MG63 (cell line): ENCODE results near the gene EFNA5. TPM values are rescaled to one million over a fixed set of nuclear protein-coding genes. Genes with fewer than 3 reads are reported as not detected.

Experiments used
- DNase-seq: peaks from one replicate; pipeline ENCODE4 v3.0.0-alpha.2; 2020
- H3K27me3 ChIP-seq: fragments of 250-450 bp; sonication (Bioruptor Pico); 2 replicates; pipeline ENCODE4 v1.5.1; 2020; ENCODE audit warnings: mild to moderate bottlenecking, moderate library complexity
- H3K36me3 ChIP-seq: fragments of 250-450 bp; sonication (Bioruptor Pico); 2 replicates; pipeline ENCODE4 v1.5.1; 2020; ENCODE audit warnings: mild to moderate bottlenecking, moderate library complexity
- H3K4me3 ChIP-seq: fragments of 250-450 bp; sonication (Bioruptor Pico); 2 replicates; pipeline ENCODE4 v1.5.1; 2020; ENCODE audit warnings: mild to moderate bottlenecking, moderate library complexity
- H3K9me3 ChIP-seq: fragments of 250-450 bp; sonication (Bioruptor Pico); 2 replicates; pipeline ENCODE4 v1.5.1; 2020; ENCODE audit warnings: mild to moderate bottlenecking, moderate library complexity
- total RNA-seq: library from RNA; depleted of rRNA; stranded (reverse); fragments of >200 nt; shearing (Covaris generic); gene quantifications from 2 replicates; pipeline ENCODE4 v1.2.3, GENCODE V29; 2014; ENCODE audit warnings: low replicate concordance

EFNA5 gene
- total RNA-seq, 1 experiment from 2014 or later = 0.56 TPM

GRCh38 chr5:107676702-107677101 lies 6.0 kb upstream of the EFNA5 start:
- Histone ChIP-seq H3K4me3 (no peak overlapping the region), H3K9me3 (no peaks in the 10 kb centered on the region), H3K27me3 (no peaks in the 10 kb centered on the region), H3K36me3 (no peaks in the 10 kb centered on the region)
- DNase-seq = no peak

GRCh38 chr5:107675201-107675600 lies 4.5 kb upstream of the EFNA5 start:
- no peak for DNase-seq
- no peaks in the 10 kb centered on the region for H3K9me3 ChIP-seq
- no peak overlapping the region for H3K4me3 ChIP-seq
- H3K36me3 ChIP-seq = no peaks in the 10 kb centered on the region
- H3K27me3 ChIP-seq = no peaks in the 10 kb centered on the region

GRCh38 chr5:107674655-107675054 lies 3.9 kb upstream of the EFNA5 start:
- Histone ChIP-seq H3K9me3 (no peaks in the 10 kb centered on the region), H3K27me3 (peaks cover under 1% of the 10 kb centered on the region; the same call in 1 of the 2 replicates), H3K4me3 (no peak overlapping the region), H3K36me3 (no peaks in the 10 kb centered on the region)
- no peak for DNase-seq

- H3K4me3 ChIP-seq = peak overlapping the region; percentile 59
- DNase-seq = peak; percentile 89
These were observed 2.8 kb upstream of the EFNA5 start for GRCh38 chr5:107673368-107674136.

GRCh38 chr5:107673039-107673367 lies 2.3 kb upstream of the EFNA5 start:
- no peak for DNase-seq
- Histone ChIP-seq H3K4me3 (peak overlapping the region; percentile 59), H3K36me3 (no peaks in the 10 kb centered on the region), H3K27me3 (peaks cover 15% of the 10 kb centered on the region), H3K9me3 (no peaks in the 10 kb centered on the region)

More at GRCh38 chr5:107673368-107674136, 2.8 kb upstream of the EFNA5 start:
- H3K36me3 ChIP-seq = no peaks in the 10 kb centered on the region
- peaks cover 10% of the 10 kb centered on the region for H3K27me3 ChIP-seq
- no peaks in the 10 kb centered on the region for H3K9me3 ChIP-seq

GRCh38 chr5:107672211-107673038 lies 1.7 kb upstream of the EFNA5 start:
- Histone ChIP-seq H3K36me3 (no peaks in the 10 kb centered on the region), H3K9me3 (no peaks in the 10 kb centered on the region), H3K4me3 (peak overlapping the region; percentile 59), H3K27me3 (peaks cover 16% of the 10 kb centered on the region)
- DNase-seq = peak; percentile 91

- peak; percentile 70 for DNase-seq
- peaks cover 16% of the 10 kb centered on the region for H3K27me3 ChIP-seq
These were observed 1.0 kb upstream of the EFNA5 start for GRCh38 chr5:107671742-107672210.

GRCh38 chr5:107670087-107670931 lies 428 bp downstream of the EFNA5 start:
- H3K4me3 ChIP-seq = peak overlapping the region; percentile 59
- H3K27me3 ChIP-seq = peaks cover 16% of the 10 kb centered on the region
- H3K9me3 ChIP-seq = no peaks in the 10 kb centered on the region
- no peaks in the 10 kb centered on the region for H3K36me3 ChIP-seq
- peak; percentile 59 for DNase-seq

More at GRCh38 chr5:107671742-107672210, 1.0 kb upstream of the EFNA5 start:
- Histone ChIP-seq H3K36me3 (no peaks in the 10 kb centered on the region), H3K4me3 (peak overlapping the region; percentile 59), H3K9me3 (no peaks in the 10 kb centered on the region)

- Histone ChIP-seq H3K9me3 (no peaks in the 10 kb centered on the region), H3K36me3 (no peaks in the 10 kb centered on the region), H3K27me3 (peaks cover 16% of the 10 kb centered on the region), H3K4me3 (peak overlapping the region; percentile 59)
- DNase-seq = peak; percentile 76
These were observed 1.4 kb downstream of the EFNA5 start for GRCh38 chr5:107669096-107670031.

GRCh38 chr5:107668154-107669095 lies 2.3 kb downstream of the EFNA5 start:
- Histone ChIP-seq H3K4me3 (peak overlapping the region; percentile 59), H3K36me3 (no peaks in the 10 kb centered on the region), H3K9me3 (no peaks in the 10 kb centered on the region), H3K27me3 (peaks cover 16% of the 10 kb centered on the region)
- DNase-seq = no peak

GRCh38 chr5:107666051-107666655 lies 4.6 kb downstream of the EFNA5 start:
- Histone ChIP-seq H3K36me3 (no peaks in the 10 kb centered on the region), H3K4me3 (no peak overlapping the region), H3K27me3 (peaks cover 16% of the 10 kb centered on the region), H3K9me3 (no peaks in the 10 kb centered on the region)
- no peak for DNase-seq

GRCh38 chr5:107665036-107665570 lies 5.6 kb downstream of the EFNA5 start:
- no peak for DNase-seq
- no peaks in the 10 kb centered on the region for H3K36me3 ChIP-seq

GRCh38 chr5:107663697-107664096 lies 7.0 kb downstream of the EFNA5 start:
- Histone ChIP-seq H3K9me3 (no peaks in the 10 kb centered on the region), H3K27me3 (peaks cover 8% of the 10 kb centered on the region; the same call in 1 of the 2 replicates)
- no peak for DNase-seq

More at GRCh38 chr5:107665036-107665570, 5.6 kb downstream of the EFNA5 start:
- no peaks in the 10 kb centered on the region for H3K9me3 ChIP-seq
- peaks cover 16% of the 10 kb centered on the region for H3K27me3 ChIP-seq
- H3K4me3 ChIP-seq = no peak overlapping the region

GRCh38 chr5:107661650-107662044 lies 9.1 kb downstream of the EFNA5 start:
- Histone ChIP-seq H3K27me3 (peaks cover 7% of the 10 kb centered on the region), H3K9me3 (no peaks in the 10 kb centered on the region), H3K4me3 (no peak overlapping the region), H3K36me3 (no peaks in the 10 kb centered on the region)
- no peak for DNase-seq

More at GRCh38 chr5:107663697-107664096, 7.0 kb downstream of the EFNA5 start:
- H3K4me3 ChIP-seq = no peak overlapping the region
- H3K36me3 ChIP-seq = no peaks in the 10 kb centered on the region
